Psoas muscle (tissue), 8 donors: ENCODE data around the gene AIM2. TPM values are rescaled to one million over a fixed set of nuclear protein-coding genes. Genes with fewer than 3 reads are reported as not detected.

Source experiments
- ATAC-seq, 4 donors: fragments of 200-7000 bp; cut with Tn5 transposase; one replicate each; pipeline ENCODE4 v1.9.1; 2020; ENCODE audit warnings: moderate library complexity in 3 of 4, mild to moderate bottlenecking in 2 of 4
- DNase-seq, 2 donors: peaks; one replicate each; pipeline ENCODE4 v3.0.0-alpha.2; 2020
- H3K27ac ChIP-seq: fragments of 200-600 bp; one replicate; pipeline ENCODE4 v1.8.0; 2022
- H3K27me3 ChIP-seq, 3 donors: fragments of 200-600 bp in 1 of 3; one replicate each; pipeline versions ENCODE4 v1.6.1 to v1.8.0; 2013 to 2022; ENCODE audit warnings: low read length in 2 of 3, mild to moderate bottlenecking in 2 of 3, moderate library complexity in 1 of 3; ENCODE audit not compliant: insufficient read depth in 3 of 3
- H3K36me3 ChIP-seq, 2 donors: fragments of 200-600 bp in 1 of 2; one replicate each; pipeline versions ENCODE4 v1.6.1 to v1.8.0; 2013 to 2022; ENCODE audit warnings: low read depth in 1 of 2, mild to moderate bottlenecking in 1 of 2, moderate library complexity in 1 of 2; ENCODE audit not compliant: insufficient read depth in 1 of 2
- H3K4me1 ChIP-seq: fragments of 200-600 bp; one replicate; pipeline ENCODE4 v1.8.0; 2022
- H3K4me3 ChIP-seq: fragments of 200-600 bp; one replicate; pipeline ENCODE4 v1.8.0; 2022; ENCODE audit warnings: mild to moderate bottlenecking
- H3K9me3 ChIP-seq: fragments of 200-600 bp; one replicate; pipeline ENCODE4 v1.8.0; 2022
- CTCF ChIP-seq: fragments of 200-600 bp; IDR thresholded peaks from one replicate; pipeline ENCODE4 v1.8.0; 2022; ENCODE audit warnings: antibody characterized with exemption
- WGBS, 3 donors: extraction: QIAGEN DNeasy Blood & Tissue Kit; methylation state at CpG; one replicate each; pipeline versions ENCODE4 v1.1.6 to v1.1.7; 2013; 5-methylcytosine and 5-hydroxymethylcytosine counted together
- intact Hi-C, 2 donors: fragments of 100-400 bp; cut with DNase I; formaldehyde crosslinking; loops; one replicate each; pipeline versions ENCODE4 v1.11.0 to v1.14.2; 2022
- polyA plus RNA-seq, 3 donors: library from polyadenylated mRNA; stranded (reverse); fragments of 200-250 nt; gene quantifications; one replicate each; pipeline ENCODE4 v1.2.3, GENCODE V29; 2013
- total RNA-seq, 4 donors: library from RNA; stranded (reverse); fragmentation: NEBNext Ultra II Directional in 2 of 4; extraction: Animal tissue kit (Norgen Biotek cat#: 25700) in 2 of 4; gene quantifications; one replicate each; pipeline versions ENCODE4 v1.2.1 to v1.2.4, GENCODE V29; 2021 to 2023
- donor health status: healthy with polysubstance abuse.
- donor health status: DM: no; HTN: no; CAD: no; lungs with moderate emphysema.
- donor health status: Bipolar disorder and iron deficiency.
- donor health status: healthy.
- donor health status: DM: yes; HTN: yes; CAD: no.
- donor health status: DM: no; HTN: no; CAD: no.
- donor health status: DM: no; HTN: no; CAD: no.
- donor health status: DM: yes; HTN: yes; CAD: no.

The AIM2 gene
- total and polyA plus RNA-seq, 7 donors = 0.06 to 0.52 (median 0.38) TPM; not detected in 2

- no peak overlapping the region for H3K4me3 ChIP-seq
- H3K27me3 ChIP-seq = no peaks in the 10 kb centered on the region
- DNase-seq = no peak
- intact Hi-C loops = no loop called here
- H3K9me3 ChIP-seq = no peaks in the 10 kb centered on the region
- H3K4me1 ChIP-seq = no peaks in the 10 kb centered on the region
- 59 to 83% (median 73%) methylated on average over 3 of the region's 3 CpGs for WGBS, 3 donors
- no peak for TF ChIP-seq CTCF
- H3K36me3 ChIP-seq = no peaks in the 10 kb centered on the region
- no peak for ATAC-seq
- no peak overlapping the region for H3K27ac ChIP-seq
Measured at GRCh38 chr1:159092036-159092760, 15.6 kb upstream of the AIM2 start.

- Histone ChIP-seq H3K9me3 (no peaks in the 10 kb centered on the region), H3K27me3 (no peaks in the 10 kb centered on the region), H3K4me3 (no peak overlapping the region), H3K36me3 (no peaks in the 10 kb centered on the region), H3K27ac (no peak overlapping the region), H3K4me1 (no peaks in the 10 kb centered on the region)
- intact Hi-C loops = no loop called here
- WGBS, 3 donors = 82 to 89% (median 85%) methylated on average over 1 of the region's 1 CpG
- ATAC-seq = no peak
- TF ChIP-seq CTCF = no peak
- DNase-seq = no peak
Measured at GRCh38 chr1:159091607-159092031, 15.1 kb upstream of the AIM2 start.

GRCh38 chr1:159091180-159091560 lies 14.6 kb upstream of the AIM2 start:
- intact Hi-C loops = no loop called here

GRCh38 chr1:159090286-159091179 lies 14.0 kb upstream of the AIM2 start:
- no peaks in the 10 kb centered on the region for H3K9me3 ChIP-seq
- H3K4me3 ChIP-seq = no peak overlapping the region
- TF ChIP-seq CTCF = no peak
- WGBS, 3 donors = 78 to 84% (median 81%) methylated on average over 4 of the region's 4 CpGs
- H3K27ac ChIP-seq = no peak overlapping the region
- ATAC-seq (no peak), DNase-seq (no peak)
- H3K4me1 ChIP-seq = no peaks in the 10 kb centered on the region
- H3K27me3 ChIP-seq = no peaks in the 10 kb centered on the region
- no peaks in the 10 kb centered on the region for H3K36me3 ChIP-seq
- intact Hi-C loops = no loop called here

More at GRCh38 chr1:159091180-159091560, 14.6 kb upstream of the AIM2 start:
- no peak for TF ChIP-seq CTCF
- H3K4me1 ChIP-seq = no peaks in the 10 kb centered on the region
- ATAC-seq (no peak), DNase-seq (no peak)
- H3K9me3 ChIP-seq = no peaks in the 10 kb centered on the region
- H3K27ac ChIP-seq = no peak overlapping the region
- WGBS, 3 donors = 33 to 49% (median 40%) methylated on average over 2 of the region's 2 CpGs
- H3K36me3 ChIP-seq = no peaks in the 10 kb centered on the region
- H3K27me3 ChIP-seq = no peaks in the 10 kb centered on the region
- H3K4me3 ChIP-seq = no peak overlapping the region
